ENCODE results near the gene PTPN5.

GRCh38 chr11:18743365-18743764, 48.2 kb downstream of the PTPN5 start:
- no peak for TF ChIP-seq CTCF (IDR thresholded peaks at IDR 0.05 in 4 of 5, conservative IDR thresholded peaks at IDR 0.05 in 1 of 5)
- no peak for TF ChIP-seq POLR2A (IDR thresholded peaks at IDR 0.05)
